SH-SY5Y (cell line): ENCODE measurements around the gene FNDC10.

ENCODE experiments used
- GATA2 ChIP-seq: IDR thresholded peaks from 2 replicates; pipeline ENCODE4 v1.6.1; 2011; ENCODE audit warnings: mild to moderate bottlenecking, low read depth, low read length
- GATA3 ChIP-seq: IDR thresholded peaks from 2 replicates; pipeline ENCODE4 v1.6.1; 2011; ENCODE audit warnings: low read depth, mild to moderate bottlenecking, low read length, moderate library complexity

DNA sequence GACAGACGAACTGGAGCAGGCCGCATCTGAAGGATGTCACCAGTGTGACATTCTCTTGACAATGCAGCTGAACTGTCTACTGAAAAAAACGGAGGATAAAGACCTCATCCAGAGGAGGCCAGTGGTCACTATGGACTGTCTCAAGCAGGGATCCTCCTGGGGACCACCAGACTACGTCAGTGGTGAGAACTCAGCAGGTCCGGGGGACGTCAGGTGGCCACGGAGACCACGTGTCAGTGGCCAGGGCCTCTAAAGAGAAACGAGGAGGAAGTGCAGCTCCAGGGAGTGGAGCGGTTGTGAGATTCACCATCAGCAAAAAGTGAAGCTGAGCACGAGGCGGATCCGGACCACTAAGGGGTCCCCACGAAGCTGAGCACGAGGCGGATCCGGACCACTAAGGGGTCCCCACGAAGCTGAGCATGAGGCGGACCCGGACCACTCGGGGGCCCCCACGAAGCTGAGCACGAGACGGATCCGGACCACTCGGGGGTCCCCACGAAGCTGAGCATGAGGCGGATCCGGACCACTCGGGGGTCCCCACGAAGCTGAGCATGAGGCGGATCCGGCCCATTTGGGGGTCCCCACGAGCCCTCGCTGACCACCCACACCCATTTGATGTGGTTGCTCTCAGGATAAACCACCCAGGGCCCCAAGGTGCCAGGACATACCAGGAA, 46.0 kb downstream of the FNDC10 start:
- TF ChIP-seq GATA3 (no peak), GATA2 (no peak)
